Gastrocnemius medialis (tissue), 4 donors: ENCODE results near the gene FCER2.

Experiments
- POLR2A ChIP-seq, 2 donors: fragments of 450-650 bp; IDR thresholded peaks; one replicate each; pipeline ENCODE4 v1.6.1; 2017; ENCODE audit warnings: antibody characterized with exemption in 2 of 2, mild to moderate bottlenecking in 2 of 2, moderate library complexity in 2 of 2
- TF ChIP-seq, protein P1 (sequence below), 5 experiments: fragments of 450-650 bp in 3 of 5; fragments of 200-600 bp in 2 of 5; sonication (generic) in 2 of 5; IDR thresholded peaks in 4 of 5; conservative IDR thresholded peaks in 1 of 5; 1 replicate in 4 of 5; 2 replicates in 1 of 5; pipeline ENCODE4 v1.5.1; 2016 to 2019; ENCODE audit warnings: antibody characterized with exemption in 5 of 5, mild to moderate bottlenecking in 3 of 5, moderate library complexity in 3 of 5

DNA sequence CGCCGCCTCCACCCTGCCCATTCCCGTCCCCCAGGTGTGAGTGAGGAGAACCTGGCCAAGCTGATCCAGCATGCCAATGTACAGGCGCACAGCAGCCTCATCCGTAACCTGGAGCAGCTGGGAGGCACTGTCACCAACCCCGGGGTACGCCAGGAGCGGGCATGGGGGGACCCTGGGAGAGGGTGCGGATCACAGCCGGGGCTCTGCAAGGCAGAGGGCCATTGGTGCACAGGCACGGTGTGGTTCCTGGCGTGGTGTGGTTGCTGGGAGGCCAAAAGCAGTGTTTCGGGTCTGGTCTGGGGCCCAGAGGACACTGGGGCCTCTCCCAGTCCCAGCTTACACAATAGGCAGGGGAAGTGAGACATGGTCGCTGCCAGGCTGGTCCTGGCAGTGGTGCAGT, 56.8 kb downstream of the FCER2 start:
- TF ChIP-seq, protein P1, sequence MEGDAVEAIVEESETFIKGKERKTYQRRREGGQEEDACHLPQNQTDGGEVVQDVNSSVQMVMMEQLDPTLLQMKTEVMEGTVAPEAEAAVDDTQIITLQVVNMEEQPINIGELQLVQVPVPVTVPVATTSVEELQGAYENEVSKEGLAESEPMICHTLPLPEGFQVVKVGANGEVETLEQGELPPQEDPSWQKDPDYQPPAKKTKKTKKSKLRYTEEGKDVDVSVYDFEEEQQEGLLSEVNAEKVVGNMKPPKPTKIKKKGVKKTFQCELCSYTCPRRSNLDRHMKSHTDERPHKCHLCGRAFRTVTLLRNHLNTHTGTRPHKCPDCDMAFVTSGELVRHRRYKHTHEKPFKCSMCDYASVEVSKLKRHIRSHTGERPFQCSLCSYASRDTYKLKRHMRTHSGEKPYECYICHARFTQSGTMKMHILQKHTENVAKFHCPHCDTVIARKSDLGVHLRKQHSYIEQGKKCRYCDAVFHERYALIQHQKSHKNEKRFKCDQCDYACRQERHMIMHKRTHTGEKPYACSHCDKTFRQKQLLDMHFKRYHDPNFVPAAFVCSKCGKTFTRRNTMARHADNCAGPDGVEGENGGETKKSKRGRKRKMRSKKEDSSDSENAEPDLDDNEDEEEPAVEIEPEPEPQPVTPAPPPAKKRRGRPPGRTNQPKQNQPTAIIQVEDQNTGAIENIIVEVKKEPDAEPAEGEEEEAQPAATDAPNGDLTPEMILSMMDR (IDR thresholded peaks at IDR 0.05 in 4 of 5, conservative IDR thresholded peaks at IDR 0.05 in 1 of 5), result no peak
- no peak for TF ChIP-seq POLR2A (IDR thresholded peaks at IDR 0.05)
